HG03025 (cell line): ENCODE results near the gene URM1.
"Not testable (repeated sequence)": the region's sequence is repeated elsewhere in the genome, so short reads cannot be mapped to it uniquely, and the experiment has no call there.

Experiments used
- ATAC-seq: cut with Tn5 transposase; IDR thresholded peaks from one replicate; pipeline ENCODE4 v1.9.1; 2021; ENCODE audit warnings: mild to moderate bottlenecking, moderate library complexity; ENCODE audit not compliant: unreplicated experiment, low FRiP score

URM1 gene

GRCh38 chr9:128370752-128371629 lies at the start of gene URM1:
TSS of gene URM1 (plus strand) at chr9:128371374. CDS start at chr9:128371381, 7 bp downstream.
- ATAC-seq, result peak; percentile 89

DNA sequence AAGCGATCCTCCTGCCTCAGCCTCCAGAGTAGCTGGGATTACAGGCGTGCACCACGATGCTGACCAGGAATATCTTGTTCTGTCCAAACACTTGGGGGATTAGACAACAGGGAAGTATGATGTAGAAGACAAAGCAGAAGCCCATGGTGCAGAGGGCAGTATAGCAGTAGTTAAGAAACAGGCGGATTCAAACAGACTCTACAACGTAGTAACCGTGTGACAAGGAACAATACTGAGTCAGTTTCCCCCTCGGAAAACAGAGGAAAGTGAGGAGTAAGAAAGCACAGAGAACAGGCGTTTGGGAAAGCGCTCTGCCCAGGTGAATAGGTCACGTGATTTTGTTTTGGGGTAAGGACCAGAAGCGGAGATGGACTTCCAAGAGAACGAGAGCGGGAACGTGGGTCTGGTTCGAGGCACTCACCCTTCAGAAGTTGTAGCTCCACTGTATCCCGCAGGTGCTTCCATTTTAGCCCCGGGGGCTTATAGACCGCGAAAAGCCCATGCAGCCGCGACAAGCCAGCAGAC lies 49.2 kb upstream of the URM1 start:
- ATAC-seq, result no peak

DNA sequence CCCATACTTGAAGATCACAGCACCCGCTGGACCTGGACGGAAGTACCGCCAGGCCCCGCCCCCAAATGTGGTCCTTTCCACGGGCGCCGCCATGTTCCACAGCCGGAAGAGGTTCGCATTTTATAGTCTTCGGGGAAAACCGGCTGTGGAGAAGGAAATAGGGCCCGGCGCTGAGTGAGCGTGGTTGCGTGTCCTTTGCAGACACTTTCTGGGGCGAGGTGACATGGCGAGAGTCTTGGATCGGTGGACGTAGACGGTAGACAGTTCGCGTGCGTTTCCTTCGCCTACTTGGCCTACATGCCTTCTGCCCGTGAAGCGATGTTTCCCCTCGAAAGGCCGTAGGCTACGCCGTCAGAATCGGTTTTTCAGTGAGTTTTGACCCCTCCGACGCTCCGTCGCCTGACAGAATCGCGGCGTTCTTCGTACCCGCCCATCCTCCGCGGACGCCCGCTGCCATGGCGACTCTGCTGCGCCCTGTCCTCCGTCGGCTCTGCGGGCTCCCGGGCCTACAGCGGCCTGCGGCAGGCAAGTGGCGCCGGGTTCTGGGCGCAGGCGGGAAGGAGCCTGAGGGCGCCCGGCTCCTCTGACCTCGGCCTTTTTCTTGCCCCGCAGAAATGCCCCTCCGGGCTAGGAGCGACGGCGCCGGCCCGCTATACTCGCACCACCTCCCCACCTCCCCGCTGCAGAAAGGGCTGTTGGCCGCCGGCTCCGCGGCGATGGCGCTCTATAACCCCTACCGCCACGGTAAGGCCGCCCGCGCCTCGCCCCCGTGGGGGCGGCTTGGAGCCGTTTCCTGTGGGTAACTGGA lies 48.6 kb upstream of the URM1 start, which contains the start of the genes COQ4 and TRUB2:
Gene COQ4 (plus strand): TSS at position 436 of the 808 bp plus-strand sequence. CDS start 20 bp downstream, at position 456.
Gene TRUB2 (minus strand): TSS at position 44 of the 808 bp plus-strand sequence. CDS start 39 bp downstream, at position 5.
- ATAC-seq, result peak; percentile 72

DNA sequence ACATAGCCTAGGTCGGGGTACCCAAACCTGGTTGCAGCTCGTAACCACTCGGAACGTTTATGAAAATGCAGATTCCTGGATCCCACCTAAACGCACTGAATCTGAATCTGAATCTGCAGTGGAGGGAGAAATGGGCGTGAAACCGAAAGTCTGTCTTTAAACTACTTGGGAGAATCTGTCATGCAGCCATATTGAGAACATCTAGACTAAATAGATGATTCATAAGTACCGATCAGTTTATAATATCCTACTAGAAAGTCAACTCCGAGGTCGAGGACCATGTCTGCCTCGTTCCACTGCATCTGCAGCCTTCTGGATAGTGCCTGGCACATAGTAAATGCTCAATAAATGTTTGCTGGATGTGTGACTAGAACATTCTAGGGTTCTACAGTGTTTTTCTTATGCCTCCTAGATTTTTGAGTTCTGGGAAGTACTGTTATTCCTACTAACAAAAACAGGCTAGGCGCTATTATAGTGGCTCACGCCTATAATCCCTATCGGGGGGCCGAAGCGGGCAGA lies 47.9 kb upstream of the URM1 start:
- ATAC-seq, result no peak

DNA sequence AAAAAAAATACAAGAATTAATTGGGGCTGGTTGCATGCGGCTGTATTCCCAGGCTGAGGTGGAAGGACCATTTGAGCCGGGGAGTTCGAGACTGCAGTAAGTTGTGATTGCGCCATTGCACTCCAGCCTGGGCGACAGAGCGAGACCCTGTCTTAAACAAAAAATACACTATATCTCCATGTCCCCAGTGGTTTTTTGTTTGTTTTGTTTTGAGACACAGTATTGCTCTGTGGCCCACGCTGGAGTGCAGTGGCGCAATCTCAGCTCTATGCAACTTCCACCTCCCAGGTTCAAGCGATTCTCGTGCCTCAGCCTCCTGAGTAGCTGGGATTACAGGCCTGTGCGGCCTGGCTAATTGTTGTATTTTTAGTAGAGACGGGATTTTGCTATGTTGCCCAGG lies 47.4 kb upstream of the URM1 start:
- no peak for ATAC-seq

- ATAC-seq, result no peak
Measured at GRCh38 chr9:128324401-128324800, 46.8 kb upstream of the URM1 start.

DNA sequence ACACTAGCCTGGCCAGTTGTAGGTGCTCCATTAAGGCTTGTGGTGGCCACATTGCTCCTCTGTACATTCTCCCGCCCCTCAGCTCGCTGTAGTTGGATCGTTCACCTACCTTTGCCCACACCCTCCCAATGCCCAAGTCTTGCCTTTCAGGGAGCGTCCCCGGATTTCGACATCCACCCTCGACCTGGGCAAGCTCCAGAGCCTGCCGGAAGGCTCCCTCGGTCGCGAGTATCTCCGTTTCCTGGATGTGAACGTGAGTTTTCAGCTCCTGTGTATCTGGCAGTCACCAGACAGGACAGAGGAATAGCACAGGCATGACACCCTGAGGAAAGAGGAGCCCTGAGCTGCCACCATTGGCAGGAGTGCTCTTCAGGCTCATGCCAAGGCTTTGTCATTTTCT lies 45.5 kb upstream of the URM1 start:
- ATAC-seq, result no peak

DNA sequence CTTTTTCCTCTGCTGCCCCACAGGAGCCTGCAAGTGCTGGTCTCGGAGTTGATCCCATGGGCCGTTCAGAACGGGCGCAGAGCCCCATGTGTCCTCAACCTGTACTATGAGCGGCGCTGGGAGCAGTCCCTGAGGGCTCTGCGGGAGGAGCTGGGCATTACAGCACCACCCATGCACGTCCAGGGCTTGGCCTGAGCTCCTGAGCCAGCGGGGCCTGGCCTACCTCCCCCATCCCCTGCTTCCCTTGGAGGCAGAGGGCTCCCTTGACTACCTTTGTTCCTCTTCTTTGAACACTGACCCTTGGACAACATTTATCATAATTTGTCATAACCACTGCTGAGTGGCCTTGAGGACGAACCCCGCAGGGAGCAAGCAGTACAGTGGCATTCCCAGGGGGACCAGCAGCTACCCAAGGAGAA lies 37.7 kb upstream of the URM1 start:
- no peak for ATAC-seq

- ATAC-seq, result no peak
Measured at GRCh38 chr9:128335161-128335560, 36.0 kb upstream of the URM1 start.

DNA sequence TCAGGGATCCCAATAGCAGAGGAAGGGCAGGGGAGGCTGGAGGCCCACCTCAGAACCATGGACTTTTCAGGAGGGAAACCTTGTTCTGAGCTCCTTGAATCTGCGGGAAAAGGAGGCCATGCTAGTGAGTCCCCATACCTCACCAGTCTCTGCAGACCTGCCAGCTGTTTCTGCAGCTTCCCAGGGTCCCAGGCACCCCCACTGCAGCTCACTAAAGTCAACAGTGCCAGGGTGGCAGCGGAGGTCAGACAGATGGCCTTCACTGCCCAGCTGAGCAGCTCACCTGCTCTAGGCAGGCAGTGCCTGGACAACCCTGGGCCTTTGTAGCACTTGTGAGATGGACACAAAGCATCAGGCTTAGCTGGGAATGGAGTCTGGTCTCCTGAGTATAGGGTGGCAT lies 35.3 kb upstream of the URM1 start:
- ATAC-seq, result no peak

DNA sequence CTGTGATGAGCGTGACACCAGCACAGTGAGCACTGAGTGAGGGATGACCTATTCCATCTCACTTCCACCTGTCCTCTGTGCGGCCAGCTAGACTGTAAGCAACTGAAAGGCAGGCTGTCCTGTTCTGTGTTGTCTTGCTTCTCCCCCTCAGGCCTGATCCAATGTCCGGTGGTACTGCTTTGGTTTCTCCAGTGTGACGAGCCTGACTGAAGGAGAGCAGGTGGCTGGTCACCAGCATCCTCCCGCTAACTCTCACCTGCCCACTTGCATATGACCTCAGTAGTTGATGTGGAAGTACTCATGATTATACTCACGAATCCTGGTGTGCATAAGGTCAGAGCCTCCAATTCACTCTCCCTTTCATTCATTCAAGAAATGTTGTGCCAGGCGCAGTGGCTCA lies 33.2 kb upstream of the URM1 start:
- ATAC-seq, result no peak

- ATAC-seq, result not testable (repeated sequence)
Measured at GRCh38 chr9:128338852-128339614, 32.1 kb upstream of the URM1 start.

GRCh38 chr9:128339761-128340690 lies 31.1 kb upstream of the URM1 start, which contains the start of gene SLC27A4:
TSS of gene SLC27A4 (plus strand) at chr9:128340527. CDS start at chr9:128343133, 2,606 bp downstream.
- ATAC-seq, result peak; percentile 70

DNA sequence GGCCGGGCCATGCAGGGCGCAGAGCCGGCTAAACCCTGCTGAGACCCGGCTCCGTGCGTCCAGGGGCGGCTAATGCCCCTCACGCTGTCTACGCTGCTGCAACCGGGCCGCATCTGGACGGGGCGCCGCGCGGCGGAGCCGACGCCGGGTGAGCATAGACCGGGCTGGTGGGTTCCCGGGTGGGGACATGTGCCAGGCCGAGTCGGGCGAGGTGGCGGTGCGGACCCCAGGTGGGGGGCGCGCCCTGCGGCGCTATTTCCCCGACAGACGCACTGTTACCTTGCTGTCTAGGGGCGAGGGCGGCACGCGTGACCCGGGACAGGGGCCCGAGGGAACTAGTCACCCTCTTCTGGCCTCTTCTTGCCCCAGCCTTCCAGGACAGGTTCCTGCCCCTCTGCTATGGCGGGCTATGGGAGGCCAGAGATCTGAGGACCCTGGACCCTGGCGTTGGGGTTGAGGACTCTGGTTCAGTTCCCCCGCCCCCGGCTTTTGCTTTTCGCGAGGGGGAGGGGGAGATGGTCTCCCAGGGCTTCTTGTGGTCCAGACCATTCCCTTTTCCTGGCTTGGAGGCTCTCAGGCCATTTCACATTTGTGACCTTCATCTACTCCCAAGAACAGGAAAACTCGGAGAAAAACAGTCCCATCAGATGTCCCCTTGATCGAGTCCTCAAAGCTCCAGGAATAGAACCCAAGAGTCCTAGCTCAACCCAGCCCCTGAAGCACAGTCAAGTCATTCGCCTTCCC lies 30.3 kb upstream of the URM1 start:
- ATAC-seq, result peak; percentile 29

- ATAC-seq, result no peak
Measured at GRCh38 chr9:128341435-128341849, 29.7 kb upstream of the URM1 start.

GRCh38 chr9:128342971-128343680 lies 28.0 kb upstream of the URM1 start:
- no peak for ATAC-seq

DNA sequence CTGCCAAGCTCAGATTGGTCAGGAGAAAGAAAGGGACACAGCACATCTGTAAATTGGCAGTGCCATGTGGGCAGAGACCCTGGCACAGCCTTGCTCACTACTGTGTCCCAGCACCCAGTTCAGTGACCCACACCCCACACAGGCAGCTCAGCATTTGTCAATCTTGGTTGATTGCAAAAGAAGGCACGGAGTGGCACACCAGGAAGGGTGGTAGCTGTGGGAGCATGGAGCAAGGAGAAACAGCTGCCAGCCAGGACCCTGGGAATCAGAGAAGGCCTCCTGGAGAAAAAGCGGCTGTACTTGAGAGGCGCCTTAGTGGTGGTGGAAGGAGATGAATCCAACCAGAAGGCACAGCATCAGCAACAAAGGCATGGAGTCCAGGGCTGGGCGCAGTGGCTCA lies 27.3 kb upstream of the URM1 start:
- no peak for ATAC-seq
